Kidney glomerular epithelial cell (primary cell): ENCODE results near the gene DNM3.
"Not testable (repeated sequence)": the region's sequence is repeated elsewhere in the genome, so short reads cannot be mapped to it uniquely, and the experiment has no call there.

Experiments
- DNase-seq: peaks from one replicate; lab custom pipeline; 2025; lab: John Stamatoyannopoulos, UW

The DNM3 gene

GRCh38 chr1:172421974-172422604, 580.8 kb downstream of the DNM3 start:
- no peak for DNase-seq

- no peak for DNase-seq
Observed at GRCh38 chr1:172423336-172423735, 582.0 kb downstream of the DNM3 start.

GRCh38 chr1:172425339-172425738, 584.0 kb downstream of the DNM3 start:
- DNase-seq = no peak

GRCh38 chr1:172427191-172427590, 585.9 kb downstream of the DNM3 start:
- no peak for DNase-seq

GRCh38 chr1:172429331-172430127, 588.2 kb downstream of the DNM3 start:
- DNase-seq = peak; percentile 67

- DNase-seq = no peak
Observed at GRCh38 chr1:172430128-172430454, 588.8 kb downstream of the DNM3 start.

- DNase-seq = no peak
Observed at GRCh38 chr1:172431204-172431603, 589.9 kb downstream of the DNM3 start.

GRCh38 chr1:172431721-172432192, 590.5 kb downstream of the DNM3 start:
- no peak for DNase-seq

GRCh38 chr1:172437183-172437582, 595.9 kb downstream of the DNM3 start:
- not testable (repeated sequence) for DNase-seq

- no peak for DNase-seq
Observed at GRCh38 chr1:172442404-172442803, 601.1 kb downstream of the DNM3 start.

- DNase-seq = no peak
Observed at GRCh38 chr1:172442843-172443565, 601.7 kb downstream of the DNM3 start.

GRCh38 chr1:172443666-172444453, 602.6 kb downstream of the DNM3 start, which contains the start of gene PIGC:
Gene PIGC, minus strand, starts transcription at chr1:172444069. Its CDS starts 1,447 bp downstream, at chr1:172442622.
- DNase-seq = peak; percentile 85

GRCh38 chr1:172446547-172446946, 605.2 kb downstream of the DNM3 start:
- DNase-seq = no peak

- DNase-seq = no peak
Observed at GRCh38 chr1:172447641-172448040, 606.3 kb downstream of the DNM3 start.

GRCh38 chr1:172448995-172449584, 607.8 kb downstream of the DNM3 start:
- DNase-seq = peak; percentile 85

- peak; percentile 83 for DNase-seq
Observed at GRCh38 chr1:172449585-172450523, 608.6 kb downstream of the DNM3 start.

GRCh38 chr1:172450524-172450885, 609.2 kb downstream of the DNM3 start:
- no peak for DNase-seq

- peak; percentile 77 for DNase-seq
Observed at GRCh38 chr1:172451002-172451443, 609.7 kb downstream of the DNM3 start.

- no peak for DNase-seq
Observed at GRCh38 chr1:172452536-172453152, 611.3 kb downstream of the DNM3 start.

- DNase-seq = no peak
Observed at GRCh38 chr1:172453153-172453545, 611.9 kb downstream of the DNM3 start.
